ENCODE data around the gene EXOC6B. TPM values are rescaled to one million over a fixed set of nuclear protein-coding genes. Genes with fewer than 3 reads are reported as not detected.

Gene EXOC6B
- total and polyA plus RNA-seq, 9 of the 15 experiments (the other 6 are each of a cell fraction or from before 2014, with no cell fraction given): 0.28 to 4.2 (median 2.0) TPM

DNA sequence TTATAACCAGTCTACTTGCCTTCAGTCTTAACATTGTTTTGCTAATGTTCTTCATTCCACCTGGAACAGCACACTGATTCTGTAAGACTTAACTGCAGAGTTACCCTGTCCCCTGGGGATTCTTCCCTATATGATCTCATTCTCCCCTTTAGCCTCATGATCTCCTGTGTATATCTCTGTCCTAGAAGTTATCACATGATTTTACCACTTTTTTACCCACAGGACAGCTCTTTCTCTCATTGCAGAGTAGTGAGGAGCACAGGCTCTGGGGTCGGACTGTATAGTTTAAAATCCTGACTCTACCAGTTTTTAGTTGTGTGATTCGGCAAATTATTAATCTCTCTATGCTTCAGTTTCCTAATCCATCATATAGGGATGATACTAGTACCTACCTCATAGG lies 14.2 kb upstream of the EXOC6B start:
- Histone ChIP-seq H3K79me2 (ENCODE audit: control insufficient read depth, insufficient read depth, low read length) (no peaks in the 10 kb centered on the region), H3K9me1 (ENCODE audit: control insufficient read depth, insufficient read depth, low read length) (no peaks in the 10 kb centered on the region), H3K4me3 (no peak overlapping the region), H3K27me3 (ENCODE audit: control insufficient read depth in 2 of 2, insufficient read depth in 2 of 2, low read length in 2 of 2) (peaks cover 8 to 14% of the 10 kb centered on the region in 2 experiments; a peak in 4 of 5 replicates), H3K9ac (ENCODE audit: insufficient read depth in 1 of 2, low read depth in 2 of 2, low read length in 2 of 2) (no peak overlapping the region), H3K4me1 (replicated peaks in 1 of 2; ENCODE audit: control insufficient read depth in 2 of 2, insufficient read depth in 2 of 2, low read length in 2 of 2) (no peaks in the 10 kb centered on the region), H4K20me1 (replicated peaks; ENCODE audit: control insufficient read depth, insufficient read depth, low read length) (no peaks in the 10 kb centered on the region; the same call in 1 of the 2 replicates), H3K9me3 (replicated peaks; ENCODE audit: control insufficient read depth, insufficient read depth, low read depth, low read length) (no peaks in the 10 kb centered on the region), H3K4me2 (ENCODE audit: insufficient read depth, low read length) (no peak overlapping the region), H3K27ac (ENCODE audit: extremely low read depth, low read depth, low read length) (no peak overlapping the region), H2AFZ (ENCODE audit: low read depth, low read length) (no peak overlapping the region), H3K36me3 (ENCODE audit: control insufficient read depth, insufficient read depth, low read length) (no peaks in the 10 kb centered on the region)
- ChIA-PET POLR2A (no interaction called here), CTCF (ENCODE audit: low intra/inter-chr PET ratio) (no interaction called here)
- in situ Hi-C loops (cut with MboI): loop anchor here (5.0 kb wide), 1 partner anchor 63 kb away; no protein-coding TSS in a partner anchor
- intact Hi-C loops (cut with micrococcal nuclease): no loop called here
- ATAC-seq (no peak), FAIRE-seq (no peak), DNase-seq (ENCODE audit: extremely low read depth in 1 of 4, low spot score in 3 of 4) (no peak)
- BruUV-seq (replicated peaks): no TSS peak
- WGBS (ENCODE audit: insufficient coverage, low coverage, missing lambda C conversion rate): 0% methylated on average over 2 of the region's 2 CpGs
- TF ChIP-seq CBX1 (IDR thresholded peaks at IDR 0.05; ENCODE audit: low read depth) (no peak), SMAD1 (IDR thresholded peaks at IDR 0.05; ENCODE audit: low read depth, low read length, partially characterized antibody) (no peak), ZNF551 (CRISPR knock-in tag; IDR thresholded peaks at IDR 0.05) (no peak), TGIF2 (CRISPR knock-in tag; IDR thresholded peaks at IDR 0.05) (no peak), RUNX1 (IDR thresholded peaks at IDR 0.05; ENCODE audit: low read depth) (no peak), SPI1 (IDR thresholded peaks at IDR 0.05; ENCODE audit: borderline replicate concordance, low read depth, low read length) (no peak), CEBPG (CRISPR knock-in tag; IDR thresholded peaks at IDR 0.05) (no peak), CEBPG (tag; conservative IDR thresholded peaks at IDR 0.05 in 1 of 2, IDR thresholded peaks at IDR 0.05 in 1 of 2) (no peak), ZKSCAN1 (IDR thresholded peaks at IDR 0.05; ENCODE audit: low read depth, low read length) (no peak), GATA2 (CRISPR knock-in tag; IDR thresholded peaks at IDR 0.05) (no peak), HMG20B (CRISPR knock-in tag; IDR thresholded peaks at IDR 0.05) (no peak), POLR2AphosphoS2 (IDR thresholded peaks at IDR 0.05; ENCODE audit: low read length) (no peak), HDAC3 (IDR thresholded peaks at IDR 0.05; ENCODE audit: borderline replicate concordance, partially characterized antibody) (no peak), CBX8 (IDR thresholded peaks at IDR 0.05; ENCODE audit: borderline replicate concordance, extremely low read depth, low read depth, low read length, poor library complexity, severe bottlenecking) (no peak)
- TF ChIP-seq, protein P1, sequence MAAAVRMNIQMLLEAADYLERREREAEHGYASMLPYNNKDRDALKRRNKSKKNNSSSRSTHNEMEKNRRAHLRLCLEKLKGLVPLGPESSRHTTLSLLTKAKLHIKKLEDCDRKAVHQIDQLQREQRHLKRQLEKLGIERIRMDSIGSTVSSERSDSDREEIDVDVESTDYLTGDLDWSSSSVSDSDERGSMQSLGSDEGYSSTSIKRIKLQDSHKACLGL (CRISPR knock-in tag; IDR thresholded peaks at IDR 0.05; ENCODE audit: borderline replicate concordance, poor library complexity, severe bottlenecking): no peak
- TF ChIP-seq, protein P2, sequence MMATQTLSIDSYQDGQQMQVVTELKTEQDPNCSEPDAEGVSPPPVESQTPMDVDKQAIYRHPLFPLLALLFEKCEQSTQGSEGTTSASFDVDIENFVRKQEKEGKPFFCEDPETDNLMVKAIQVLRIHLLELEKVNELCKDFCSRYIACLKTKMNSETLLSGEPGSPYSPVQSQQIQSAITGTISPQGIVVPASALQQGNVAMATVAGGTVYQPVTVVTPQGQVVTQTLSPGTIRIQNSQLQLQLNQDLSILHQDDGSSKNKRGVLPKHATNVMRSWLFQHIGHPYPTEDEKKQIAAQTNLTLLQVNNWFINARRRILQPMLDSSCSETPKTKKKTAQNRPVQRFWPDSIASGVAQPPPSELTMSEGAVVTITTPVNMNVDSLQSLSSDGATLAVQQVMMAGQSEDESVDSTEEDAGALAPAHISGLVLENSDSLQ (IDR thresholded peaks at IDR 0.05): no peak
- TF ChIP-seq, protein P3, sequence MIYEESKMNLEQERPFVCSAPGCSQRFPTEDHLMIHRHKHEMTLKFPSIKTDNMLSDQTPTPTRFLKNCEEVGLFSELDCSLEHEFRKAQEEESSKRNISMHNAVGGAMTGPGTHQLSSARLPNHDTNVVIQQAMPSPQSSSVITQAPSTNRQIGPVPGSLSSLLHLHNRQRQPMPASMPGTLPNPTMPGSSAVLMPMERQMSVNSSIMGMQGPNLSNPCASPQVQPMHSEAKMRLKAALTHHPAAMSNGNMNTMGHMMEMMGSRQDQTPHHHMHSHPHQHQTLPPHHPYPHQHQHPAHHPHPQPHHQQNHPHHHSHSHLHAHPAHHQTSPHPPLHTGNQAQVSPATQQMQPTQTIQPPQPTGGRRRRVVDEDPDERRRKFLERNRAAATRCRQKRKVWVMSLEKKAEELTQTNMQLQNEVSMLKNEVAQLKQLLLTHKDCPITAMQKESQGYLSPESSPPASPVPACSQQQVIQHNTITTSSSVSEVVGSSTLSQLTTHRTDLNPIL (CRISPR knock-in tag; IDR thresholded peaks at IDR 0.05): no peak

Measured in K562 (cell line).